Subcutaneous adipose tissue (tissue), 4 donors: ENCODE measurements around the gene TICRR. TPM values are rescaled to one million over a fixed set of nuclear protein-coding genes. Genes with fewer than 3 reads are reported as not detected.

Experiments used
- CTCF ChIP-seq: fragments of 450-650 bp; IDR thresholded peaks from one replicate; pipeline ENCODE4 v1.5.1; 2016; ENCODE audit warnings: low read depth, mild to moderate bottlenecking, control low read depth, antibody characterized with exemption, moderate library complexity
- total RNA-seq, 4 donors: library from RNA; depleted of rRNA; stranded (reverse); fragments of >200 nt; gene quantifications; one replicate each; pipeline ENCODE4 v1.1.0, GENCODE V29; 2016

Gene TICRR
- total RNA-seq, 4 donors from 2014 or later: 0.22 to 0.51 (median 0.38) TPM; not detected in 1

GRCh38 chr15:89554247-89554646 is 21.0 kb upstream of the TICRR start:
- TF ChIP-seq CTCF: no peak

GRCh38 chr15:89555768-89556167 is 19.5 kb upstream of the TICRR start:
- no peak for TF ChIP-seq CTCF

GRCh38 chr15:89556413-89557262 is 18.6 kb upstream of the TICRR start:
- no peak for TF ChIP-seq CTCF

GRCh38 chr15:89559769-89560264 is 15.5 kb upstream of the TICRR start:
- no peak for TF ChIP-seq CTCF

GRCh38 chr15:89566181-89566580 is 9.1 kb upstream of the TICRR start:
- no peak for TF ChIP-seq CTCF

- no peak for TF ChIP-seq CTCF
Observed at GRCh38 chr15:89566621-89567294, 8.5 kb upstream of the TICRR start.

GRCh38 chr15:89569090-89569745 is 6.1 kb upstream of the TICRR start:
- no peak for TF ChIP-seq CTCF
